Measurements from ENCODE around the gene MRTFB.

The MRTFB gene

DNA sequence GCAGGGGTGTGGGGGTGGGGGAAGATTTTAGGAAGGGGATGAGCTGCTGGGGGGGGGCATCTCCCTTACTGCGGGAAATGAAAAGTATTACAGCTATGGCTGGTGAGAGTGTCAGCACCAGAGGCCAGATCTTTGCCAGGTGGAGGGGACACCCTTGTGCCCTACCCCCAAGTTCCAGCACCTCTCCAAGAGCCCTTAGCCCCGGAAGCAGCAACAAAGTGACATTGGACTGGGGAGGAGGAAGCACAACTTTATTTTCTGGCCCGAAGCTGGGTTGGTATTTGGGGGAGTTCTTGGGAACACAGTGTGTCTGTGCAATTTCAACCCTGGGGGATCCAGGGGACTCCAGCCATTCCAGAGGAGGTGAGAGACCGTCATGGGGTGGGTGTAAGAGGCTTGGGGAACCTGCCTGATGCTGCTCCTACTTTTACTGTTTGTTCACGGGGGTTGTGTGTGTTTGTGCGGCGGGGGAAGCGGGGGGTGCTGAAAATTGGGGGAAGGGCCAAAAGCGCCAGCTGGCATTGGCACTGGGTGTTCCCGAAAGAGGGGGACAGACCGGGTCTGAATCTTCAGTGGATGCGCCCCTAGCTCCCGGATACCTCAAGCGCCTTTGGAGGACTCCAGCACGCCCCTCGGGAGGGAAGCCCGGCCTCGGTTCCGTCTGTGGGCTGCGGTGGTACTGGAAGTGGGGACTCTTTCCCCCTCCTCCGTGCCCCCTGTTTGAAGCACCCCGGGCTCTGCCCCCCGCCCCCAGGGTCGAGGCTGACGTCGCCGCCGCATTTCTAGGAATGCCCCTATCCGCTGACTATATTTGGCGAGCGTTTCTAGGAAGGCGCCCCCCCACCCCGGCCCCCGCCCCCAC lies 230.3 kb downstream of the MRTFB start:
- TF ChIP-seq, protein P1, sequence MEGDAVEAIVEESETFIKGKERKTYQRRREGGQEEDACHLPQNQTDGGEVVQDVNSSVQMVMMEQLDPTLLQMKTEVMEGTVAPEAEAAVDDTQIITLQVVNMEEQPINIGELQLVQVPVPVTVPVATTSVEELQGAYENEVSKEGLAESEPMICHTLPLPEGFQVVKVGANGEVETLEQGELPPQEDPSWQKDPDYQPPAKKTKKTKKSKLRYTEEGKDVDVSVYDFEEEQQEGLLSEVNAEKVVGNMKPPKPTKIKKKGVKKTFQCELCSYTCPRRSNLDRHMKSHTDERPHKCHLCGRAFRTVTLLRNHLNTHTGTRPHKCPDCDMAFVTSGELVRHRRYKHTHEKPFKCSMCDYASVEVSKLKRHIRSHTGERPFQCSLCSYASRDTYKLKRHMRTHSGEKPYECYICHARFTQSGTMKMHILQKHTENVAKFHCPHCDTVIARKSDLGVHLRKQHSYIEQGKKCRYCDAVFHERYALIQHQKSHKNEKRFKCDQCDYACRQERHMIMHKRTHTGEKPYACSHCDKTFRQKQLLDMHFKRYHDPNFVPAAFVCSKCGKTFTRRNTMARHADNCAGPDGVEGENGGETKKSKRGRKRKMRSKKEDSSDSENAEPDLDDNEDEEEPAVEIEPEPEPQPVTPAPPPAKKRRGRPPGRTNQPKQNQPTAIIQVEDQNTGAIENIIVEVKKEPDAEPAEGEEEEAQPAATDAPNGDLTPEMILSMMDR (IDR thresholded peaks at IDR 0.05; ENCODE audit: borderline replicate concordance, extremely low read depth, low read length, poor library complexity, severe bottlenecking), result no peak
- peak; percentile 74 for TF ChIP-seq EZH2 (IDR thresholded peaks at IDR 0.05; ENCODE audit: borderline replicate concordance, low read depth, low read length, severe bottlenecking)
- Histone ChIP-seq H3K9ac (ENCODE audit: low read depth, low read length) (peak overlapping the region; percentile 31; the same call in 1 of the 2 replicates), H3K4me1 (ENCODE audit: insufficient read depth, low read length) (peaks cover 25% of the 10 kb centered on the region), H3K27me3 (ENCODE audit: insufficient read depth, low read length, poor library complexity) (peaks cover 23% of the 10 kb centered on the region), H4K20me1 (ENCODE audit: insufficient read depth, low read length) (0 out of 2 replicates have a peak, but pooled peaks cover 9% of the 10 kb centered on the region), H3K9me3 (ENCODE audit: insufficient read depth, low read length, severe bottlenecking) (no peaks in the 10 kb centered on the region), H3K36me3 (ENCODE audit: insufficient read depth, low read length) (no peaks in the 10 kb centered on the region), H3K4me3 (ENCODE audit: low read depth in 1 of 2, low read length in 2 of 2) (peak overlapping the region in 1 of 2 experiments; percentile 50; a peak in 2 of 4 replicates), H2AFZ (ENCODE audit: low read depth, low read length) (no peak overlapping the region), H3K27ac (ENCODE audit: low read length) (no peak overlapping the region), H3K79me2 (ENCODE audit: insufficient read depth, low read length) (no peaks in the 10 kb centered on the region; the same call in 1 of the 2 replicates), H3K4me2 (ENCODE audit: insufficient read depth, low read length) (peak overlapping the region; percentile 97)
- DNase-seq (peak; percentile 83), ATAC-seq (ENCODE audit: insufficient read depth, low read depth) (peak; percentile 59)

DNA sequence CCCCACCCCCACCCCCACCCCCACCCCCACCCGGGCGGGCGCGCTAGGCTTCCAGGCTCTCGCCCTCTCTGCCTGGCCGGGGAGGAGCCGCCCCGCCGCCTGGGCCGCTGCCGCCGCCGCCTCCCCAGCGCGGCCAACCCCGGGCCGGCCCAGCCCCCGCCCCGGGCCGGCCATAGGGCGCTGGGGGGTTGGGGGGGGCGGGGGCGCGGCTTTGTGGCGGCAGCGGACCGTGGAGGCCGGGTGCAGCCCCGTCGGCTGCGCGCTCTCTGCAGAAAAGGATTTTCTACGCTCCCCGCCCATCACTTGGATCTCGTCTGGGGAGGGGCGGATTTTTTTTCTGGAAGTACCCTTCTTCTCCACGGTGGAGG lies 230.9 kb downstream of the MRTFB start:
- ATAC-seq (ENCODE audit: insufficient read depth, low read depth) (peak; percentile 70), DNase-seq (peak; percentile 58)
- TF ChIP-seq EZH2 (IDR thresholded peaks at IDR 0.05; ENCODE audit: borderline replicate concordance, low read depth, low read length, severe bottlenecking), result no peak
- TF ChIP-seq, protein P1 (IDR thresholded peaks at IDR 0.05; ENCODE audit: borderline replicate concordance, extremely low read depth, low read length, poor library complexity, severe bottlenecking), result no peak
- Histone ChIP-seq H3K79me2 (ENCODE audit: insufficient read depth, low read length) (no peaks in the 10 kb centered on the region; the same call in 1 of the 2 replicates), H4K20me1 (ENCODE audit: insufficient read depth, low read length) (0 out of 2 replicates have a peak, but pooled peaks cover 9% of the 10 kb centered on the region), H3K9me3 (ENCODE audit: insufficient read depth, low read length, severe bottlenecking) (no peaks in the 10 kb centered on the region), H3K27ac (ENCODE audit: low read length) (peak overlapping the region; percentile 59; the same call in 1 of the 2 replicates), H3K4me3 (ENCODE audit: low read depth in 1 of 2, low read length in 2 of 2) (peak overlapping the region; percentile 72 to 85), H3K9ac (ENCODE audit: low read depth, low read length) (peak overlapping the region; percentile 91), H3K4me2 (ENCODE audit: insufficient read depth, low read length) (peak overlapping the region; percentile 97), H3K36me3 (ENCODE audit: insufficient read depth, low read length) (no peaks in the 10 kb centered on the region), H2AFZ (ENCODE audit: low read depth, low read length) (peak overlapping the region; percentile 71), H3K27me3 (ENCODE audit: insufficient read depth, low read length, poor library complexity) (peaks cover 23% of the 10 kb centered on the region), H3K4me1 (ENCODE audit: insufficient read depth, low read length) (peaks cover 31% of the 10 kb centered on the region)

DNA sequence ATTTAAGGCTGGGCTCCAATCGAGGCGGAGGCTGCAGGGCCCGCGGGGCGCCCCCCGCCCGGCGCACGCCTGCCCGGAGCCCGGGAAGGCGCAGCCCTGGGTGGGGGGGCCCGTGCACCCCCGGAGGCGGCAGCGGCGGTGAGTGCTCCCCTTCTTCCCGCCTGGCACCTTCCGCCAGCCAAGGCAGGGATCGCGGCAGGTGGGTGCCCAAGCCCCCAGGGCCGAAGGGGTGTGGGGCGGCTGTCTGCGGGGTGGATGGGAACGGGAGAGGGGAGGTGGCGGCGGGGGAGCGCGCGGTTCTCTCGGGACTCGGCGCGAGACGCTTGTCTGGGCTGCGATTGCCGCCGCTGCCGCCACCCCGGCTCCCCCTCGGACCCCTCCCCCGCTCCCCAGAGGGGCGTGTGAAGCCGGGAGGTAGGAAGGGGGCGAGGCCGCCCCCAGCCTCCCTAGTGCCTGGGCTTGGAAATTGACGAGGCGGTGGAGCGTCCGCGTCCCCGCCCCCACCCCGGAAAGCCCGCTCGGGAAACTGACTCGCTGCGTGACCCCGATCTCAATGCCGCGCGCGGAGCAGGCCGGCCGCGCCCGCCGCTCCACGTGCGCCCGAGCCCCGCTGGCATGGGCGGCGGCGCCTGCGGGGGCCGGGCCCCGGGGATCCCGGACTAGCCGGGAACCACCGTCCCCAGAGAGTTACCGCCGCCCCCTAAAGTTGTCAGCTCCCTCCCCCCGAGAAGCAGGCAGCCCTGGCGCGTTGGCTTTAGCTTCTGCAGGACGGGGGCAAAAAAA lies 231.5 kb downstream of the MRTFB start:
- Histone ChIP-seq H3K79me2 (ENCODE audit: insufficient read depth, low read length) (no peaks in the 10 kb centered on the region; the same call in 1 of the 2 replicates), H3K27ac (ENCODE audit: low read length) (peak overlapping the region; percentile 59; the same call in 1 of the 2 replicates), H3K4me3 (ENCODE audit: low read depth in 1 of 2, low read length in 2 of 2) (peak overlapping the region; percentile 72 to 85), H3K4me2 (ENCODE audit: insufficient read depth, low read length) (peak overlapping the region; percentile 97), H3K36me3 (ENCODE audit: insufficient read depth, low read length) (no peaks in the 10 kb centered on the region), H2AFZ (ENCODE audit: low read depth, low read length) (peak overlapping the region; percentile 71), H3K4me1 (ENCODE audit: insufficient read depth, low read length) (peaks cover 37% of the 10 kb centered on the region), H3K9ac (ENCODE audit: low read depth, low read length) (peak overlapping the region; percentile 91), H3K9me3 (ENCODE audit: insufficient read depth, low read length, severe bottlenecking) (no peaks in the 10 kb centered on the region), H3K27me3 (ENCODE audit: insufficient read depth, low read length, poor library complexity) (peaks cover 23% of the 10 kb centered on the region), H4K20me1 (ENCODE audit: insufficient read depth, low read length) (0 out of 2 replicates have a peak, but pooled peaks cover 12% of the 10 kb centered on the region)
- DNase-seq (peak; percentile 58), ATAC-seq (ENCODE audit: insufficient read depth, low read depth) (peak; percentile 50)
- TF ChIP-seq EZH2 (IDR thresholded peaks at IDR 0.05; ENCODE audit: borderline replicate concordance, low read depth, low read length, severe bottlenecking), result peak; percentile 78
- TF ChIP-seq, protein P1 (IDR thresholded peaks at IDR 0.05; ENCODE audit: borderline replicate concordance, extremely low read depth, low read length, poor library complexity, severe bottlenecking), result no peak
